Hematopoietic multipotent progenitor cell treated with erythropoietin and hydrocortisone succinate and interleukin-3 and kit ligand, for 4 days (in vitro differentiated cells): ENCODE results near the gene FGGY.
A peak's percentile ranks its signal among the peaks of the same experiment; 100 is the strongest.

Experiments
- DNase-seq: peaks from one replicate; pipeline ENCODE4 v3.0.0-alpha.2; 2015

FGGY gene

DNA sequence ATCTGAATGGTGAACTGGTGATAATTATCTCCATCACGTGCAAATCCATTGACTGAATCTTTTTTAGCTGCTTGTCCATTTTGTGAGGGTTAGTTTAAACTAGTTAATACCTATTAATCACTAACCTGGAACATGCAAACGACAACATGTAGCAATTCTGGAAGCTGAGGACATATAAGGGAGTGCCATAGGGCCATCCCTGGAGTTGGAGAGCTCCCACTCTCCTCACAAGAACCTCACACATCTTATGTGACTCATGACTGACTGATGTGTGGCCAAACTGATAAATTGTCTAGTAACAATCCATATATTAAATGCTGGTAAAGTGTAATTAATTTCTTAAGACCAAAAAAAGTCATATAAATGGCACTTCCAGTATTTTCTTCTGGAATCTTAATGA is 454.9 kb downstream of the FGGY start:
- DNase-seq: no peak

DNA sequence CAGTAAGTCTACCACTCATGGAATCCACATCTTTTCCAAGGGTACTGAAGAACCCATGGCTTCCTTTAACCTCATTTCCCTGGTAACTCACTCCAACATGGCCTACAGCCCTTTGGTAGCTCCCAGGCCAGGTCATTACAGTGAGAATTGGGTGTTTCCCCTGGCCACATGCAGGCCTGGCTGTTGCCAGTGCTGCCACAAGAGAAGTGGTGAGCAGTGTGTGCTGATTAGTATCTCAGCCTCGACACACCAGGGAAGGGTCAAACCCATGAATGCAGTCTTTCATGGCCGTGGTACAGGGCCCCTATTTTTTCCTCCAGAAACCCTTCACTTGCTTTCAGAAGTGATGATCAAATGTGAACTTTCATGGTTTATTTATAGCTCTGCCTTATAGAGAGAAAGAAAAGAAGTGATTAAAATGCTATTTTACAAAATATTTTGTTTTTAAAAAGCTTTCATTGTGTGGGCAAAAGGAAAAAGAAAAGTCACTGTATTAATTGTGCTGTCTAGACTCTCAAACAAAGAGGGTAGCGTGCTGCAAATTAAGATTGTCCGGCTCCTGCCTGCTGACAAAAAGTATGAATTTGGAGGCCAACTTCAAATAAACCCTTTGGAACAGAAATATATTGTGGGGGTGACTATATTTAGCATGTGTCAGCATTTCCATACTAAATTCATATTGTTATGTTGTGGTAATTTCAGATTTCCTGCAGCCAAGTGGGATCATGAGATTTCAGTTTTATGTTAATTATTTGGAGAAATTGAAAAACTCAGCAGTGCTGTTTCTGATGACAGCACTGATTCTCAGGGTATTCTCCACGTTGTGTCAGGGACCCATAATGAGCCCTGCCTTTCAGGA is 455.9 kb downstream of the FGGY start:
- peak; percentile 40 for DNase-seq

DNA sequence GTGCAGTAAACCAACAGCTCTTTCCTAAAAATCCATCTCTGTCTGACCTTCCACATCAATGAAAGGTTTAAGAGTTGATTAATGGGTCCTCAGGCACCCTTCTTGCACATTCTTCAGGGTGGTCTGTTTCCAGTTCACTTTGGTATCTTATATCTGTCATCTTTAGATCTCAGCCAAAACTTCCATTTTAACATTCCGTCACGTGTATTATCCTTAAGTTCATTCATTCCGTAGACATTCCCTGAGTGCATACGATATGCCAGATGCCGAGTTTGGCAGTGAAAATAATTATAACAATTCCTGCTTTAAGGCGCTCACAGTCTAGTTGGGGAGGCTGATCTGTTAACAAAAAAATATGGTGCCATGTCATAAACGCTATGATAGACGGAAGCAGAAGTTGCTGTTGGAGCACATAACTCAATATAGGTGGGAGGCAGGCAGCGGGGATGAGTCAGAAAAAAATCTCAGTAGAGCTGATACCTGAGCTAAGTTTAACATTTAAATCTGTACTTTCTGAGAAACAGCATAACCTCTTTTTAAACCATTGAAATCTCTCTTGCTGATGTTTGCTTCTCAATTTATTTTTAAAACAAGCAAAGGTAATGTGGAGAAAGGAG is 458.3 kb downstream of the FGGY start:
- DNase-seq: no peak

DNA sequence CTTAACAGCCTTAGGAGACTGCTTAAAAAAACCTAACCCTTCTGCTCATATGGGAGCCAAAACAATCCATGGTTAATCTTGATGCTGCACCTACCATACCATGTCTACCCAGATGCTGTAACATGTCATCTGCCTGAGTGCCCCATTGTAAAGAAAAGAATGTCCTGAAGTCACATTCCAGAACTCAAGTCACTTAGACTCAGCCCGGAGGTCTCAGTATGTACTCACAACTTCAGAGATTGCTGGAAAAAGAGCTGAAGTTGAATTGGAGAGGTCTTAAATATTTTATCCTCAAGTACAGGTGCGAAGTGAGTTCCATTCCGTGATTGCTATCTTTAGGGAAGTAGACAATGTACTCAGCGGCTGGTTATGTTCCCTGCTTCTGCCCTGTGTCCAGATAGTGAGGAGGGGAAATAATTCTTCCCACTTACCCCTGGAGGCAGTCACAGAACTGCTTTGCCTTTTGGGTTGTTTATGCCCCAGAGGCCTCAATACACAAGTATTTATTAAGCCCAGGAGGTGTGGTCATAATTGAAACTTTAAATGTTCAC is 460.4 kb downstream of the FGGY start:
- DNase-seq: no peak

DNA sequence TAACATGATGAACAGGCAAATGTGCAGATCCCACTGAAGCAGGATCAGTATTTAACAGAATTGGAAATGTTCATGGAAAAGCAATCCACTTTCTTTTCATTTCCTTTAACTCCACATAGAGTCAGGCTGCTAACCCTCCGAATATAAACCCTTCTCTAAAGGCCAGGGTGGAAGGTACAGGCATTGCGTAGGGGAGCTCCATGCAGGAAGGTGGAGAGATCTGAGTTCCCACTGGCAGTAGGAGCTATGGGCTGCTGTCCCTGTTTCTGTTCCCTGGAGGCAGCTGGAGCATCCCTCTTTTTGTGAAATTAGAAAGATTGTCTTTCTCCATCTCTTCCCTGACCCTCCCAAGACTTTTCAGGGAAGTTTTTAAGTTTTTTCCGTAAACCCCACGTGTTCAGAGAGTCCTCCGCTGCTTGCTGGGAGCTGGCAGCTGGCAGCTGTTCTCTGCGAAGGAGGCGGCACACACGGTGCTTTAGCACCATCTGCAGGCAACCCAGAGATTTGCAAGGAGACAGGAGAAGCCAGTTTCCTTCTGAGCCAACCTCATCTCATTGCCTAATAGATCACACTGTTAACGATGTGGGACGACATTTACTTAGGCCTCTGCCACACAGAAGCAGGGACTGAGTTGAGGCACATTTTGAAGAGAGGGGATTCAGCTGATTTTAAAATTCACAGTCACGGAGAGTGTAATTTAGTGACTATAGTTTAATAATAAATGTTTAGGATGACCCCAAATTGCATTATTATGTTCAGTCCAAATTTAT is 462.4 kb downstream of the FGGY start:
- DNase-seq: peak; percentile 90

DNA sequence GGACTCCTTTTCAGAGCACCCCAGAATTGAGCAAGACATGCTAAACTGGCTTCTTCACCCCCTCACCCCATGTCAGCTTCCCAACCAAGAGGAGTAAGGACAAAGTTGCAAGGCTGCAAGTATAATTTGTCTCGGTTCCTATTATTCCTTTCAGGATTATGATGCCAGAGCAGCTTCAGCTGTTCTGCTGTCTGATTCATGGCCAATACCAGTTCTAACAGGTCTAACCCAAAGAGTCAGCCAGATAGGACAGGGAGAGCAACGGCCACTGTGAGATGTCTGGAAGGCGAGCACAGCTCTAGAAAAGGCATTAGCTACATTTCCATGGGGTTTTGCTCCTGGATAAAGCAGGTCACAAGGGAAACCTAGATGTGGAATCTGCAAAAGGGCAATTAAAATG is 464.5 kb downstream of the FGGY start:
- no peak for DNase-seq

DNA sequence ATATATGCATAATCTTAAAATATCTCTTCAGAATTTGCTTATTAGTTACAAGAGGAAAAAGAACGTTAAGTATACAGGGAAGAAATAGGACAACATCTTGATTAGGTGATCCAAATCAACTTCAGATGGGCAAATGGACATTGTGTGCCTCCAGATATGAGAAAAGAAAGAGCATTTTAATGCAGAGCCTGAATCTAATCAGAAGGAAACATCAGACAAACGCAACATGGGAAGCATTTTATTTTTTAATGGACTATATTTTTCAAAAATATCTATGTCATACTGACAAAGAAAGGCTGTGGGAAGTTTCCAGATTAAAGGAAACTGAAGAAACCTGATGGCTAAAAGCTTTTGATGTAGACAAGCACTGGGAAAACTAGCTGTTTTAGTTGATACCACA is 466.5 kb downstream of the FGGY start:
- no peak for DNase-seq

DNA sequence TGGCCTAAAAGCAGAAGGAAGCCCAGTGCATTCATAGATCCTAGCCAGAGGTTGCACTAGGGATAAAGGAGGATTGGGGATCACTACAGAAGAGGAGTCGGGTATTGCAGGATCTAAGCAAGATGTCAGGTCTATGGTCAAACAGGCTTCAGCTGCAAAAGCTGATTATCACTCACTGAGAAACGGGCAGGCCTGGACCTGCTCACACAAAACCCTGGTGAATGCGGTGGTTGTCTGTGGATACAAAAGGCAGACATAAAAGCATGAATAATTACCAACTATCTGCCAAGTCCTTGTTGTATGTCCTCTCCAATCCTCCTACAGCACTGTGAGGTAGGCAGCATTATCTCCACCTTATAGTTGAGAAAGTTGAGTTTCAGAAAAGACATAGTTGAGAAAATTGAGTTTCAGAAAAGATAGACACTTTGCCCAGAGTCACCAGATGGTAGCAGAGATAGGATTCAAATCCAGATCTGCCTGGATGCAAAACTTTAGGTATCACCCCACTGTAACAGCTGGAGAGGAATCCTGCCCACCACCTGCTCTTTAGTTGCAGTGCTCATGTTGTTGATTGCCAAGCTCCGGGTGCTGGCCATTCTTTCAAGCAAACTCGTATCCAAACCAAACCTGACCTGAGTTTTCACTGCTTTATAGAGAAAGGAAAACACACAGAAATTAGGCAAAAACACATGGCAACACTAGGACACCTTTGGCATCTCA is 468.3 kb downstream of the FGGY start:
- DNase-seq: no peak

DNA sequence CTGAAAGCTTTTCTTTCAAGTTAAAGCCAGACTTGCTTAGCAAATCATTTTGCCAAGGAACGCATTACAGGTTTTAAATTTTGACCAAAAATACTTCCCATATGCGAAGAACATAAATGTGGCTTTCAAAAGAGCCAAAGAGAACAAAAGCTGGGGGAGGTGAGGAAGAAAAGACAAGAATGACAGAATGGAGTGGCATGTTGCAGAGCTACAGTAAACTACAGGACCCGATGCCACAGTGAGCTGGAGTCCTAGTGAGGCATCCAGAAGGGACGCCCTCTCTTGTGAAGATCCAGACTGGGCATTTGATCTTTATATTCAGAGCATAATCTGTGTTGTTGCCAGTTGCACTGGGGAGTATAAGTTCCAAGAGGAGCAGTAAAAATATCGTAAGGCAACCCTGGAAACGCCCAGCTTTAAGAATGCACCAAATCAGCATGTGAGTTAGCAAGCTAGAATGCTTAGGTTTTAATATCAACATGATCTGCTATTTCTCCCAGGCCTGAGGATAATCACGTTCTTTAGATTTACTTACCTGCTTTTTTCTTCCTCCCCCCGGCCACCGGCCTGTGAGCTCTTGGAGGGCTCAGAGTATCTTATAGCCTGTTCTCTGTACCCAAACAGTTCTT is 469.4 kb downstream of the FGGY start:
- no peak for DNase-seq

DNA sequence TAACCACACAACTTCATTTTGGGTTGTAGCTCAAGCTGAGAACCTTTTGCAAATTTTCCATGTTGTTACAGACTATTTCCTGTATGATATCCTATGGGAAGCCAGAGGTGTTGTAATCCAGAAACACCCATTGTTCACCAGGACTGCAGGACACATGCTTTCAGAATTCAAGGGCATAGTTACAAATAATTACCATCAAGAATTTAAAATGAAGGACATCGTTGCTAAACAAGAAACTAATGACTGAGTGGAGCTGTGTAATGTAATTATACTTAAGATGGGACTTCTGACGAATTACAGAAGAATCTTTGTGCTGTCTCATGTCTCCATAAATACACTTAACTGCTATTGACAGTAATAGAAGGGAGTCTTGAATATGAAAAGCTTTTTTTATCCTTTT is 470.2 kb downstream of the FGGY start:
- DNase-seq: no peak

DNA sequence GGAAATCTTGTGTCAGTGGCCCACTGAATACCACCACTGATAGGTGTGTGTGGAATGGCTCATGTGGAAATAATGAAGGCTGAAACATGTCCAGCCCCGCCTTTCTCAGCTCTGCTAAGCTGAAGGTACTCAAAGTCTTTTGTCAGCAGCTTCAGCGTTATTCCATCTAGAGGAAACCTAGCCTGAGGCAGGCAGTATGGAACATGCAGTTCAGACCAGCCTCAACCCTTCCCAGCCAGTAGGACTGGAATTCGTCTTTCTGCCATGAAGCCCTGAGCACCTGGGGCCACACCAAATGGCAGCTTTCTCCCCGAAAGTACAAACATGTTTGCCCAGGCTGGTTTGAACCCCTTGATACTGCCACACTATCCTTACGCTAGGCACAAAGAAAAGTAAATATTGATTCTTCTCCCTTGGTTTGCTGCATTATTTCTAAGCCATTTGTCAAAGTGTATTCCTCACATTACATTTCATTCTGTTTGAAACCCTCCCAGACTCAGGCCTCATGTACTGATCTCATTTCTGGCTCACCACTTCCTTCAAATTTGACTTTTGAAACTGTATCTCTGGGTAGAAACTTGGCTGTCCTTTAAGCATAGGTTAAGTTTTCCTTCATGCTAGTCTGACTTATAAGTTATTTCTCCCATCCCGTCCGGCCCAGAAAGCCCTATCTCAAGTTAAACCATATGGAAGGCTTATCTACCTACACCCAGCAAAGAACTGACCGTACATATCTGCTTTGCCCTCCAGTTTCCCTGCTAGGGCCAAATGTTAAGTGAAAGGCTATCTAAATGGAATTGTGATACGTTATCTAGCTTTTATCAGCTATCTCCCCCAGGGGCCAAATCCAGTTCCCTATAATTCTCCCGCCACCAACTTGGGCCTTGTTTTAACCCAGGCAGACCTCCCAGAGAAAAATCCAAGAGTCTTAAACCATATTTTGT is 472.2 kb downstream of the FGGY start:
- DNase-seq: no peak

DNA sequence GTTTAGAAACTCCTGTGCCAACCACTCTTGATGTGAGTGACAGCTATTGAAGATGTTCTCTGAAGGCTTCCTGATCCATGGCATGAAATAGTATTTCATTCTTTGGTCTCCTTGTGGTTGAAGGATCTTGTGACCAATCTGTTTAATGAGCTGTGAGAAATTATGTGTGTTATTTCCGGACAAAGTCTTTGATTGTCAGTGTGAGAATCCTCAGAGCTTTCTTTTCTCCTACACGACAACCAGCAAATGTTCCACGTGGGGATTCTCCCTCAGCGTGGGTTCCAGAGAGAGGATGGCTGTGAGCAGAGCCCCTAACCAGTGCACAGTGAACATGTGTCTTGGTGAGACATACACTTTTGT is 472.8 kb downstream of the FGGY start:
- no peak for DNase-seq

DNA sequence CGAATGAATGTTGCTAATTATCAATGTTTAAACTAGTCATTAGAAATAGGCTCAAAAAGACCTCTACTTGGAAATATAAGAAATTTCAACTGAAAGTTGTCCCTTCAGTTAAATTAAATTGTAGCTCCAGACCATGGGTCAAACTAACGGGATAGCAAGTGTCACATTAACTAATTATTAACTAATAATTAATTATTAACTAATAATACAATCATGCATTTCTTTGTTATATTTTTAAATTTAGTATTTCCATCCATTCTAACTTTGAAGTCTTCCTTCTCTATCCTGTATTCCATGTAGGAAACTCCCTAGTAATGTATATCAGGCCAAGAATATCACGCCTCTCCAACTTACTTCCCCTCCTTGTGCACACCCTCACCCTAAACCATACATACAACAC is 474.5 kb downstream of the FGGY start:
- no peak for DNase-seq

DNA sequence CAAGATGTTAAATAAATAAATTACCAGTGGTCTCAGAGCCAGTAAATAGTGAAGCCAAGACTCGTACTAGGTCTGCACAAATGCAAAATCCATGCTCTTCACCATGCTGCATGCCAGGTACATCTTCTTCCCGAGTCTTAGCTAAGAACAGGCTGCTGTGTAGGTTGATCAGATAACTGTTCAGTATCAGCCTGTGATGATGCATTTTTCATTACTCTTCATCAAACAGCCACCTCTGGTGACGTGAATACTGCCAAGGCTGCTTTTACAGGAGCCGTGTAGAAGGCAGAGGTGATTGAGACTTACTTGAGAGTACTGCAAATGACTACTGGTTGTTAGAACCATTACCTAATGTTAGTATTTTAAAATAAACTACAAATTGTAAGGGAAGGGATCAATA is 478.6 kb downstream of the FGGY start:
- DNase-seq: no peak

DNA sequence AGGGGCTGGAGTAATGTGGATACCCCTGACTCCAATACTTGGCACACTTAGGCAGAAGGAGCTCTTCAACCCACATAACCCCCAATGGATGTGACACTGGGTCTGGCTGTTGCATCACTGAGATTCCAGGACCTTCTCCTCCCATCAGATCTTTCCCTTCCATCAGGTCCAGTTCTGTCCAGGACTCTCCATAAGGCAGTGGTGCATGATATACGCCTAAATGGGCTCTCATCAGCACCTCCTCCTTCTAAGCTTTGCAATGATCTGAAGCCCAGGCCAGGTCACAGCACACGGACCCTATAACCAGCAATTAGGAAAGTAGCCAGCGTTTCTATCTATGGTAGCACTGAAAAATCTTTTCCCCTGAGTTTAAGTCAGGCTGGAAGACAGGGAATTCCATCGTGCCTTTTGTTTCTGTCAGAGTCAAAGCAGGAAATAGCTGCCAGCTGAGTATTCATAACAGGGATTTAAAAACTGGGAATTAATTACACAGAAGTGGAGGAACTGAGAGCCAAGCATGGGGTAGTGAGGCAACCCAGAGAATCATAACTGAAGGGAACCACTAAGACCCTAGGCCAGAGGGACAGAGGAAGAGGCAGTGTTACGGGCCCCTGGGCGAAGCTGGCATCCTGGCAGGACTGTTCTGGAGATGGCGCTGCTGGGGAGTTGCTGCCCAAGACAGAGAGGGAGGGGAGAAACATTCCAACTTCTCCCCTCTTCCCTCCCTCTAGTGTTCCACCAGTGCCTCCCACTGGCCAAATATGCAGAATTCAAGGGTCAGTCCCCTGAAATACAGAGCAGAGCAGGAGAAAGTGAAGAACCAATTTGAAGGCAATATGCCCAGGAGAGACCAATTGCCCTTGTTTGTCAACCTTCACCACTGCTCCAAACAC is 480.3 kb downstream of the FGGY start:
- no peak for DNase-seq

DNA sequence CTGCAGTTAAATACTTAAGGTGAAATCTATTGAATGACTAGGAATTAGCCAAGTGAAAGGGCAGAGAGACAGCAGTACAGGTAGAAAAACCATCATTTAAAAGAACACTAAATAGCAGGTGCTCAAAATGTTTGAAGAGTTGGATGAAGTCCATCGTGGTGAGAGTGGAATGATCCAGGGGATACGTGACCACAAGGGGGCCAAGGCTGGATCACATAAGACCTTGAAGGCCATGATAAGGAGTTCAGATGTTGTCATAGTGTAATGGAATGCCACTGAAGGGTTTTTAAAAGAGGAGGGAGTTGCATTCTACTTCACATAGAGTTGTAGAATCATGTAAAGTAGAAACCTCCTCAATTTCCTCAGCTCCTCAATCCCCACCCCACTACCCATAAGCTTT is 483.1 kb downstream of the FGGY start:
- peak; percentile 57 for DNase-seq

DNA sequence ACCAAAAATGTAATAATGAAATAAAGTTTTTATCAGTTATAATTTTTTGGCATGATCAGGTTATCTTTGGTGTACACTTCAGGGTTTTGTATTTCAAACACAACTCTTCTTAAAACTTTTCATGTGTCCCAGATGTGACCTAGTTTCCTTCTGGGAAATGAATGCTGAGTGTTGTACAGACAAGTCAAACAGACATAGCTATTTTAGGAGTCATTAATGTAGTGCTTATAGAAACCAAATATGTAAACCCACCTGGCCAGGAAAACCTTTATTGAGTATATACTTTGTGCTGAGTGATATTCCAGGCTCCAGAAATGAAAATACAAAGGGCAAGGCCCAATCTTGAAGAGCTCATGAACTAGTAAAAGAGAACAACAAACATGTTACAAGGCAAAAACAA is 491.9 kb downstream of the FGGY start:
- DNase-seq: no peak

DNA sequence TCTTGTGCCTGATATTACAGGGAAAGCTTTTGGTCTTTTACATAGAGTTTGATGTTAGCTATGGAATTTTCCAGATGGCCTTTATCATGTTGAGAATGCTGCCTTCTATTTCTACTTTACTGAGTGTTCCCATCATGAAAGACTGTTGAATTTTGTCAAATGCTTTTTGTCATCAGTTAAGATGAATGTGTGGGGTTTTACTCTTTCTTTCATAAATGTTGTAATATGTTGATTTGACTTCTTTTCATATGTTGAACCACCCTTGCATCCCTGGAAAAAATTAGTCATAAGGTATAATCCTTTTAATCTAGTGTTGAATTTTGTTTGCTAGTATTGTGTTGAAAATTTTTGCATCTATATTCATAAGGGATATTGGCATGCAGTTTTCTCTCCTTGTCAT is 501.7 kb downstream of the FGGY start:
- DNase-seq: no peak

DNA sequence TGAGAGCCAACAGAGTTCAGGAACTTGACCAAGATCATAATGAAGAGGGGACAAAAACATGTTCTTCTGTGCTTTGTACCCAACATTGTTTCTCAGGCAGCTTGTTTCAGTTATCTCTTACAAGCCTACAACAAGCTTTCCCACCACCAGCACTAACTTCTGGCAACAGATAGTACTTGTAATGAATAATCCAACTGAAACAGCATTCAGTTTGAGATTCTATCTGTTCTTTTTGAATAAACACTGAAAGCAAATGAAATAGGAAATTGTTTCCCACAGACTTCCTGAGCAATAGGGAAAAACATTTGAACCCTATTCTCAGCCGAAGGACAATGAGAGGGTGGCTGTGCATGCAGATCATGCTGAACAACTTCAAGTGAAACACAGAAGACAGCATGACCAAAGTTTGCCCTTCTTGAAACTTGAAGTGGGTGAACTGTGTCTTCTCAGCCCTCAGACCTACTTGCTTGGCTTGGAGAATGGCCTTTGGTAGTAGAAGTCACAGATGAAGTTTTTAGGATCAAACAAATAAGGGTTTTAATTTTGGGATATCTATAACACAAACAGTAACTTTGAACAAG is 506.7 kb downstream of the FGGY start:
- DNase-seq: peak; percentile 69

DNA sequence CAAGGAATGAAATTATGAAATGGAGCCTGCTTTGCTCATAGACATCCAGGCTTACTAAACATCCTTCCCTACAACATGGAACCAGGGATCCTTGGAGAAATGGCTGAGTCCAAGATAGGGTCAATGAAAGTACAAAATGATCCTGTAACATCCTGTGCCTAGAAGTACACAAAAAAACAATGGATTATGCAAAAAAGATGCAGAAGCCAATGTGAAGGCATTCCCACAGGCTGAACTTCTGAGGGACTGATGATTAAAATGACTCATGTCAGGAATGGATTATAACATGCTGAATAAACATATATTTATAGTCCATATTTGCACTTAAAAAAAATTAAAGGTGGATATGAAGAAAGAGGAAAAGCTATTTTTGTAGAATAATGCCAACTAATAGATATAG is 507.4 kb downstream of the FGGY start:
- DNase-seq: no peak
